NK-92 treated with Interleukin-12 subunit alpha and Interleukin-12 subunit beta, amount 100 ng/mL, for 24 hours (cell line): ENCODE measurements around the gene SHQ1.
"Not testable (repeated sequence)": the region's sequence is repeated elsewhere in the genome, so short reads cannot be mapped to it uniquely, and the experiment has no call there.

Experiments
- DNase-seq: peaks from one replicate; lab custom pipeline; 2025; lab: John Stamatoyannopoulos, UW

Gene SHQ1

DNA sequence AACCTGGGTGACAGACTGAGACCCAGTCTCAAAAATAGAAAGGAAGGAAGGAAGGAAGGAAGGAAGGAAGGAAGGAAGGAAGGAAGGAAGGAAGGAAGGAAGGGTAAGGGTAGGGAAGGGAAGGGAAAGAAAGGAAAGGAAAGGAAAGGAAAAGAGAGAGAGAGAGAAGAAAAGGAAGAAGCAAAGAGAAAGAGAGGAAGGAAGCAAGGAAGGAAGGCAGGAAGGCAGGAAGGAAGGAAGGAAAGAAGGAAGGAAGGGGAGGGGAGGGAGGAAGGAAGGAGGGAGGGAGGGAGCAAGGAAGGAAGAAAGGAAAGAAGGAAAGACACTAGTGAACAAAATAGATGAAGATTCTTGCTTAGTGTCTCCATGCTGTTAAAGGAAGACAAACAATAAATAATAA is 129.1 kb downstream of the SHQ1 start:
- DNase-seq, result no peak

DNA sequence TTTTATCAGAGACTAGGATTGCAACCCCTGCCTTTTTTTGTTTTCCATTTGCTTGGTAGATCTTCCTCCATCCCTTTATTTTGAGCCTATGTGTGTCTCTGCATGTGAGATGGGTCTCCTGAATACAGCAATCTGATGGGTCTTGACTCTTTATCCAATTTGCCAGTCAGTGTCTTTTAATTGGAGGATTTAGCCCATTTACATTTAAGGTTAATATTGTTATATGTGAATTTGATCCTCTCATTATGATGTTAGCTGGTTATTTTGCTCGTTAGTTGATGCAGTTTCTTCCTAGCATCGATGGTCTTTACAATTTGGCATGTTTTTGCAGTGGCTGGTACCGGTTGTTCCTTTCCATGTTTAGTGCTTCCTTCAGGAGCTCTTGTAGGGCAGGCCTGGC is 134.1 kb downstream of the SHQ1 start:
- DNase-seq, result not testable (repeated sequence)

DNA sequence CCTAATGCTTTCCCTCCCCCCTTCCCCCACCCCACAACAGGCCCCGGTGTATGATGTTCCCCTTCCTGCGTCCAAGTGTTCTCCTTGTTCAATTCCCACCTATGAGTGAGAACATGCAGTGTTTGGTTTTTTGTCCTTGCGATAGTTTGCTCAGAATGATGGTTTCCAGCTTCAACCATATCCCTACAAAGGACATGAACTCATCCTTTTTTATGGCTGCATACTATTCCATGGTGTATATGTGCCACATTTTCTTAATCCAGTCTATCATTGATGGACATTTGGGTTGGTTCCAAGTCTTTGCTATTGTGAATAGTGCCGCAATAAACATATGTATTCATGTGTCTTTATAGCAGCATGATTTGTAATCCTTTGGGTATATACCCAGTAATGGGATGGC is 137.8 kb downstream of the SHQ1 start:
- not testable (repeated sequence) for DNase-seq

DNA sequence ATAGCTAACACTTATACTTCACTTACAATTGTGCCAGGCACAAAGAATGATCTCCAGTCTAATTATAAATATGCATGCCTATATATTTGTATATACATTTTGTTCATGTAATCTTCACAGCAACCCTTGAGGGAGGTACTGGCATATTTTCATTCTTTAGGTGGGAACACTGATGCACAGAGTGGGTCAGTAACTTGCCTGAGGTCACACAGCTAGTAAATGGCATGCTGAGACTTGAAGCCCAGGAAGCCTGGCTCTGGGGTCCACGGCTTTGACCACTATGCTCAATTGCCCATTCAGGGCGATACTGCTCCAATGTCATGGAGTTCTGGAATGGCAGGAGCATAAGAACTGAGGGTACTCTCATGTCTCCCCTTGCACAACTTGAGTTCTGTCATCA is 139.8 kb downstream of the SHQ1 start:
- DNase-seq, result no peak

DNA sequence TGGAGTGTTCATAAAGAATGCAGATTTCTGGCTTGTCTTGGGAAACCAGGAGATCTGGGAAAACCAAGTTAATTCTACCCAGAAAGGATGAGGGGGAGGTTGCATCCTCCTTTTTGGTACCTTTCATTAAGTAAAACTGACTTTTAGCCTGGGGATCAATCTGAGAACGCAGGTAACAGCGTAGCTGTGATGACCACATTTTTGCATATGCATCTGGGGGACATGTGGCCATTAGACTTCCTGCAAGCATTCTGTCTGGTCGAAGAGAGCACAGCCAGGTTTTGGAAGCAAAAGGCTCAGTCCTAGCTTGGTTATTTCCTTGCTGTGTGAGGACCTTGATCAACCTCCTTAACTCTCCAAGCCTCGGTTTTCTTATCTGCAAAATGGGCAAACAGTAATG is 145.2 kb downstream of the SHQ1 start:
- DNase-seq, result no peak

DNA sequence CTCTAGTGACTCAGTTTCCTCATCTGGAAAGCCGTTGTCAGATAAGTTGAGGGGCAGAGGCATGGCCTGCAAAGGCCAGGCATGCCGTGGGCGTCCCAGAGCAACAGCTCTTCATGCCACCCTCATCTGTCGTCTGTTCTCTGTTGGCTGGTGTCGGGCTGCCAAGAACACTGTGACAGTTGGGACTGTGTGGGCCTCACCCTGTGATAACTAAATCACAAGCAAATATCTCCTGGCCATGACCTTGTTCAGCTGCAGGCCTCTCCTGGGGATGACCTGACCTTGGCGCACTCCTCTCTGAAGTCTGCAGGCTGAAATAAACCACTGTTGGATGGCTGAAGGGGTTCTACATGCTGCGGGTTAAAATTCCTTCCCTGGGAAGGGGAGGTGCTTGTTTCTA is 145.9 kb downstream of the SHQ1 start:
- DNase-seq, result no peak

DNA sequence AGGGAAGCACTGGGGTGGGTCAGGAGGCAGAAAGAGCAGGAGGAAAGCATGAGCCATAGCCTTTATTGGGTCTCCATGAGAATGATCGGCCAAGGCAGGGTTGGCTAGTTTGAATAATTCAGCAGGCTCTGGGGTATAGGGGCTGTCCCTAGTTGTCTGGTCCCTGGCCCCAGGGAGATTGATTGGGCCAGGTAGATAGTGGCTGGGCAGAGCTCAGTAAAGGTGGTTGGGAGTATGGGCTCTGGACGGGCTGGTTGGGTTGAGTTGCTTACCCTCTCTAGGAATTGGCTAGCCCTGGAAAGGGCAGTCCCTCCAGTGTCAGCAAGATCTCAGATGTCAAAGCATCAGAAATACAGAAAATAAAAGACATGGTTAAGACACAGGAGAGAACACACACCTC is 148.1 kb downstream of the SHQ1 start:
- DNase-seq, result no peak

DNA sequence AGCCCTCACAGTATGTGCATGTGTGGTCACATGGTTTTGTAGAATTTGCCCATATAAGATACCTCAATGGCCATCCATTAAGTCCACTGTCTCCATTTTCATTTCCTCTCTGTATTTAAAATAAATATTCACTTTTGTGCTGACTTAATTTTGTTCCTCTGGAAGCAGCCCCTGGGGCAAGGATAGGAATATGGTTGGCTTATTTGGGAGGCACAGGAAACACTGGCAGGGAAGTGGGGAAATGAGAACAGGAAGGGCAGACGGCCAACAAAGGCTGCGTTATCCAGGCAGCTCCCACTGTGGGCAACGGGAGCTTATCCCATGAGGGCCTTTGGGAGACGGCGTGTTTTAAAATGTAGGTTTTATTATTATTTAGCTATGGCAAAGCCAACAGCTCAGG is 148.6 kb downstream of the SHQ1 start:
- DNase-seq, result no peak
